Keratinocyte (primary cell): ENCODE data around the gene SPTLC3. TPM values are rescaled to one million over a fixed set of nuclear protein-coding genes. Genes with fewer than 3 reads are reported as not detected.

Experiments used
- DNase-seq: peaks from one replicate; pipeline ENCODE4 v3.0.0-alpha.2; 2011; ENCODE audit warnings: low read depth, missing footprints, low spot score
- FAIRE-seq: peaks from 2 replicates; lab custom pipeline; 2011; peaks lifted over from hg19 to GRCh38; lab: Jason Lieb, UNC
- H2AFZ ChIP-seq: 2 replicates; pipeline ENCODE4 v1.6.0; 2012; ENCODE audit warnings: low read length, control low read depth, inconsistent platforms; ENCODE audit not compliant: control insufficient read depth
- H3K27ac ChIP-seq: 2 replicates; pipeline ENCODE4 v1.5.1; 2011; ENCODE audit warnings: low read length; ENCODE audit not compliant: control insufficient read depth, insufficient read depth
- H3K27me3 ChIP-seq: 3 replicates; pipeline ENCODE4 v1.6.0; 2011; ENCODE audit warnings: low read length; ENCODE audit not compliant: control insufficient read depth, insufficient read depth; ENCODE audit errors: extremely low read depth
- H3K36me3 ChIP-seq, 2 experiments: 2 replicates in 1 of 2; 3 replicates in 1 of 2; pipeline ENCODE4 v1.5.1; 2011; ENCODE audit warnings: low read length in 2 of 2, mild to moderate bottlenecking in 1 of 2; ENCODE audit not compliant: control insufficient read depth in 2 of 2, insufficient read depth in 2 of 2; ENCODE audit errors: extremely low read depth in 1 of 2
- H3K4me1 ChIP-seq: 3 replicates; pipeline ENCODE4 v1.5.1; 2011; ENCODE audit warnings: low read length; ENCODE audit not compliant: control insufficient read depth, insufficient read depth; ENCODE audit errors: extremely low read depth
- H3K4me2 ChIP-seq: 3 replicates; pipeline ENCODE4 v1.6.0; 2011; ENCODE audit warnings: low read depth, low read length; ENCODE audit not compliant: control insufficient read depth, insufficient read depth; ENCODE audit errors: extremely low read depth
- H3K4me3 ChIP-seq, 3 experiments: fragments of 200-600 bp in 1 of 3; sonication (generic) in 1 of 3; 2 replicates in 2 of 3; 3 replicates in 1 of 3; pipeline ENCODE4 v1.5.1; 2011 to 2016; ENCODE audit warnings: low read length in 3 of 3, mild to moderate bottlenecking in 3 of 3, control low read depth in 2 of 3, inconsistent platforms in 1 of 3, low read depth in 1 of 3, mixed read lengths in 1 of 3, mixed run types in 1 of 3, moderate library complexity in 1 of 3; ENCODE audit not compliant: control insufficient read depth in 2 of 3, insufficient read depth in 2 of 3; ENCODE audit errors: extremely low read depth in 1 of 3
- H3K79me2 ChIP-seq: 2 replicates; pipeline ENCODE4 v1.6.0; 2012; ENCODE audit warnings: low read length; ENCODE audit not compliant: control insufficient read depth, insufficient read depth
- H3K9ac ChIP-seq: 3 replicates; pipeline ENCODE4 v1.6.0; 2011; ENCODE audit warnings: low read length; ENCODE audit not compliant: control insufficient read depth, insufficient read depth; ENCODE audit errors: extremely low read depth
- H3K9me1 ChIP-seq: 3 replicates; pipeline ENCODE4 v1.6.0; 2011; ENCODE audit warnings: low read length; ENCODE audit not compliant: control insufficient read depth, insufficient read depth; ENCODE audit errors: extremely low read depth
- H3K9me3 ChIP-seq: 2 replicates; pipeline ENCODE4 v1.5.1; 2012; ENCODE audit warnings: low read depth, low read length; ENCODE audit not compliant: control insufficient read depth
- H4K20me1 ChIP-seq: 3 replicates; pipeline ENCODE4 v1.6.0; 2011; ENCODE audit warnings: low read length; ENCODE audit not compliant: control insufficient read depth, insufficient read depth; ENCODE audit errors: extremely low read depth
- CTCF ChIP-seq, 3 experiments: IDR thresholded peaks in 1 of 3; conservative IDR thresholded peaks in 1 of 3; optimal IDR thresholded peaks in 1 of 3; 2 replicates in 2 of 3; 3 replicates in 1 of 3; pipeline versions ENCODE3 to v1.5.1; 2011; ENCODE audit warnings: low read length in 3 of 3, mild to moderate bottlenecking in 3 of 3, moderate library complexity in 2 of 3, control low read depth in 1 of 3, inconsistent platforms in 1 of 3; ENCODE audit not compliant: insufficient read depth in 2 of 3; ENCODE audit errors: extremely low read depth in 1 of 3
- EZH2 ChIP-seq: IDR thresholded peaks from one replicate; pipeline ENCODE4 v1.6.1; 2012; ENCODE audit warnings: inconsistent platforms, mild to moderate bottlenecking, low read length, moderate library complexity
- dilution Hi-C: fragments of 300-500 bp; cut with MboI; formaldehyde crosslinking; loops from one replicate; pipeline ENCODE4 v1.7.0; 2020; ENCODE audit warnings: low sequenced_read_pairs; ENCODE audit not compliant: extremely low pct_ligation_motif_present
- polyA plus RNA-seq, 5 experiments: library from polyadenylated mRNA; depleted of rRNA in 3 of 5; stranded (reverse) in 3 of 5; stranded (forward) in 1 of 5; unstranded in 1 of 5; fragments of >200 nt; gene quantifications; 1 replicate in 1 of 5; 2 replicates in 3 of 5; 3 replicates in 1 of 5; pipeline versions ENCODE4 v1.2.1 to v1.2.3, GENCODE V29; 2011 to 2012; ENCODE audit warnings: missing spikeins in 2 of 5, low read depth in 1 of 5, low replicate concordance in 1 of 5

SPTLC3 gene
- polyA plus RNA-seq, 1 donor (not counting 4 experiments of a cell fraction or from before 2014, with no cell fraction given), result 11.4 TPM

- Histone ChIP-seq H3K27me3 (no peaks in the 10 kb centered on the region), H3K36me3 (peaks cover 0 to 2% of the 10 kb centered on the region in 2 experiments), H4K20me1 (no peaks in the 10 kb centered on the region), H3K79me2 (no peaks in the 10 kb centered on the region), H2AFZ (no peak overlapping the region), H3K9ac (no peak overlapping the region), H3K4me1 (no peaks in the 10 kb centered on the region), H3K9me1 (no peaks in the 10 kb centered on the region), H3K4me3 (no peak overlapping the region), H3K27ac (no peak overlapping the region), H3K9me3 (no peaks in the 10 kb centered on the region), H3K4me2 (no peak overlapping the region)
- DNase-seq (no peak), FAIRE-seq (peak; percentile 57)
- dilution Hi-C loops, result no loop called here
- no peak for TF ChIP-seq CTCF (optimal IDR thresholded peaks at IDR 0.05 in 1 of 3, IDR thresholded peaks at IDR 0.05 in 1 of 3, conservative IDR thresholded peaks at IDR 0.05 in 1 of 3; ENCODE audit: extremely low read depth in 1 of 3, insufficient read depth in 2 of 3, low read length in 3 of 3)
- TF ChIP-seq EZH2, result no peak
Measured at GRCh38 chr20:13139459-13140150, 130.8 kb downstream of the SPTLC3 start.

GRCh38 chr20:13140201-13140600, 131.4 kb downstream of the SPTLC3 start:
- H3K9me3 ChIP-seq, result no peaks in the 10 kb centered on the region
- no peak overlapping the region for H3K27ac ChIP-seq
- no peak overlapping the region for H3K4me3 ChIP-seq
- peaks cover 0 to 2% of the 10 kb centered on the region in 2 experiments for H3K36me3 ChIP-seq
- H2AFZ ChIP-seq, result no peak overlapping the region
- TF ChIP-seq EZH2, result no peak
- TF ChIP-seq CTCF (optimal IDR thresholded peaks at IDR 0.05 in 1 of 3, IDR thresholded peaks at IDR 0.05 in 1 of 3, conservative IDR thresholded peaks at IDR 0.05 in 1 of 3; ENCODE audit: extremely low read depth in 1 of 3, insufficient read depth in 2 of 3, low read length in 3 of 3), result no peak
- dilution Hi-C loops, result no loop called here
- no peak overlapping the region for H3K9ac ChIP-seq
- no peaks in the 10 kb centered on the region for H3K9me1 ChIP-seq
- H3K4me1 ChIP-seq, result no peaks in the 10 kb centered on the region
- FAIRE-seq (no peak), DNase-seq (no peak)
- no peaks in the 10 kb centered on the region for H4K20me1 ChIP-seq
- no peaks in the 10 kb centered on the region for H3K27me3 ChIP-seq
- no peaks in the 10 kb centered on the region for H3K79me2 ChIP-seq
- H3K4me2 ChIP-seq, result no peak overlapping the region
